GM19455 (cell line): Measurements from ENCODE around the gene NEURL1.

Experiments used
- ATAC-seq: cut with Tn5 transposase; IDR thresholded peaks from one replicate; pipeline ENCODE4 v1.9.1; 2021; ENCODE audit not compliant: unreplicated experiment

Gene NEURL1

GRCh38 chr10:103562383-103562782 lies 68.9 kb downstream of the NEURL1 start:
- ATAC-seq, result no peak

GRCh38 chr10:103563231-103564115 lies 70.0 kb downstream of the NEURL1 start:
- ATAC-seq, result no peak

GRCh38 chr10:103564116-103564501 lies 70.6 kb downstream of the NEURL1 start:
- no peak for ATAC-seq

GRCh38 chr10:103564776-103565520 lies 71.4 kb downstream of the NEURL1 start:
- no peak for ATAC-seq

- ATAC-seq, result no peak
These were observed 73.0 kb downstream of the NEURL1 start for GRCh38 chr10:103566536-103566935.

- no peak for ATAC-seq
These were observed 75.0 kb downstream of the NEURL1 start for GRCh38 chr10:103568505-103568904.

- ATAC-seq, result no peak
These were observed 76.4 kb downstream of the NEURL1 start for GRCh38 chr10:103569896-103570295.

- ATAC-seq, result no peak
These were observed 77.5 kb downstream of the NEURL1 start for GRCh38 chr10:103570844-103571655.

- ATAC-seq, result no peak
These were observed 78.1 kb downstream of the NEURL1 start for GRCh38 chr10:103571656-103571975.

- ATAC-seq, result no peak
These were observed 79.1 kb downstream of the NEURL1 start for GRCh38 chr10:103572347-103573204.

- ATAC-seq, result no peak
These were observed 79.6 kb downstream of the NEURL1 start for GRCh38 chr10:103573205-103573487.

- ATAC-seq, result no peak
These were observed 80.9 kb downstream of the NEURL1 start for GRCh38 chr10:103574097-103575061.

- no peak for ATAC-seq
These were observed 82.0 kb downstream of the NEURL1 start for GRCh38 chr10:103575416-103576075.

GRCh38 chr10:103576076-103576471 lies 82.6 kb downstream of the NEURL1 start:
- no peak for ATAC-seq

- ATAC-seq, result no peak
These were observed 83.4 kb downstream of the NEURL1 start for GRCh38 chr10:103576862-103577261.

- no peak for ATAC-seq
These were observed 85.4 kb downstream of the NEURL1 start for GRCh38 chr10:103578782-103579382.

- no peak for ATAC-seq
These were observed 86.5 kb downstream of the NEURL1 start for GRCh38 chr10:103580011-103580410.

GRCh38 chr10:103580430-103580829 lies 86.9 kb downstream of the NEURL1 start:
- no peak for ATAC-seq

- no peak for ATAC-seq
These were observed 88.0 kb downstream of the NEURL1 start for GRCh38 chr10:103581499-103581898.
